Suprapubic skin (tissue), 4 donors: ENCODE data around the gene PLP2. TPM values are rescaled to one million over a fixed set of nuclear protein-coding genes. Genes with fewer than 3 reads are reported as not detected.
A peak's percentile ranks its signal among the peaks of the same experiment; 100 is the strongest.
"Not testable (repeated sequence)": the region's sequence is repeated elsewhere in the genome, so short reads cannot be mapped to it uniquely, and the experiment has no call there.

ENCODE experiments used
- DNase-seq, 2 donors: peaks; one replicate each; pipeline ENCODE4 v3.0.0-alpha.2; 2019; ENCODE audit warnings: low spot score in 2 of 2
- H3K27ac ChIP-seq: fragments of 200-600 bp; sonication (generic); one replicate; pipeline ENCODE4 v1.5.1; 2019
- H3K27me3 ChIP-seq: fragments of 200-600 bp; sonication (generic); one replicate; pipeline ENCODE4 v1.5.1; 2019
- H3K36me3 ChIP-seq: fragments of 200-600 bp; sonication (generic); one replicate; pipeline ENCODE4 v1.5.1; 2019
- H3K4me1 ChIP-seq: fragments of 200-600 bp; sonication (generic); one replicate; pipeline ENCODE4 v1.5.1; 2019
- H3K4me3 ChIP-seq: fragments of 200-600 bp; sonication (generic); one replicate; pipeline ENCODE4 v1.5.1; 2019; ENCODE audit warnings: mild to moderate bottlenecking
- H3K9me3 ChIP-seq: fragments of 200-600 bp; sonication (generic); one replicate; pipeline ENCODE4 v1.5.1; 2019
- CTCF ChIP-seq, 2 donors: fragments of 200-600 bp in 1 of 2; fragments of 450-650 bp in 1 of 2; sonication (generic) in 1 of 2; IDR thresholded peaks; one replicate each; pipeline ENCODE4 v1.5.1; 2016 to 2019; ENCODE audit warnings: antibody characterized with exemption in 2 of 2, mild to moderate bottlenecking in 1 of 2, moderate library complexity in 1 of 2
- EP300 ChIP-seq: sonication (generic); formaldehyde crosslinking; IDR thresholded peaks from one replicate; pipeline ENCODE4 v1.6.1; 2017; ENCODE audit warnings: antibody characterized with exemption
- POLR2A ChIP-seq, 2 donors: fragments of 450-650 bp; IDR thresholded peaks; one replicate each; pipeline ENCODE4 v1.6.1; 2017; ENCODE audit warnings: antibody characterized with exemption in 2 of 2, mild to moderate bottlenecking in 2 of 2, moderate library complexity in 2 of 2
- POLR2AphosphoS5 ChIP-seq, 3 donors: sonication (generic); formaldehyde crosslinking; IDR thresholded peaks; one replicate each; pipeline ENCODE4 v1.6.1; 2017; ENCODE audit warnings: antibody characterized with exemption in 3 of 3
- WGBS: methylation state at CpG from one replicate; pipeline ENCODE4 v1.1.5; 2018; 5-methylcytosine and 5-hydroxymethylcytosine counted together
- total RNA-seq, 4 donors: library from RNA; depleted of rRNA; stranded (reverse); fragments of >200 nt; gene quantifications; one replicate each; pipeline ENCODE4 v1.1.0, GENCODE V29; 2016

PLP2 gene
- total RNA-seq, 4 donors from 2014 or later, result 159 to 250 (median 205) TPM

DNA sequence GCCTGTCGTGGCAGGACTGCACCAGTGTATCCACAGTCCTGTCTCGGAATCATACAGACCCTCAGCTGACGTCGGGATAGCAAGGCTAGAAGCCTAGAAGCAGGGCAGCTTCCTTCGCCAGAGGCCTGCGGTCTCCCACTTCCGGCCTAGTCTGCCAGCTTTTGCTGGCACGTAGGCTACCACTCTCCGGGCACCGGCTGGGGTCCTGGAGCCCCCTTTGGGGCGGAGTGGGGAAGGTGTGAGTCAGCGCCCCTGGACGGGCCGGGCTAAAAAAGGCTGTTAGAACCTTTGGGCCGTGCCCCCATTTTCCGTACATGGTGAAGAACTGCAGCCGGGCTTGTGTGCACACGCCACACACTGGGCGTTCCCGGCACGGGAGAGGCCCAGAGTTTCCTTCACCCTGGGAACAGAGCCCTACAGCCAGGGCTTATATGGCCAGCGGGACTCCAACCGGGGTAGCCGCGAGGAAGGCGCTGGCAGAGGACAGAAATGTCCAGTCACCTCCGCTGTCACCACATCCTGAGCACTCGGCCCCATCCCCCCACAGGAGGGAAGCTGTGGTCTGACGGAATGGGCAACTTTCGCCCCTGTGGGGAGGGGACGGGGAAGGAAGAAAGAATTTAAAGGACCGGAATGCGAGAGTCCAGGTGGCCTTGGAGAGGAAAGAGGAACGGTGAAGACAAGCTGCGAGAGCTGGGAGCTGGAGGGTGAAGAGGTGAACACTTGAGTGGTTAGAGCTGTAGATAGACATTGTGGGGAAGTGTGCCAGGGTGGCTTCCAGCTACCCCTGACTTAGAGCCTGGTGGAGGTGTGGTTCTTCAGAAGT lies 4.6 kb upstream of the PLP2 start:
- Histone ChIP-seq H3K4me1 (peaks cover 37% of the 10 kb centered on the region), H3K4me3 (peak overlapping the region; percentile 49), H3K27ac (peak overlapping the region; percentile 93), H3K9me3 (no peaks in the 10 kb centered on the region), H3K36me3 (no peaks in the 10 kb centered on the region), H3K27me3 (no peaks in the 10 kb centered on the region)
- DNase-seq, result peak; percentile 81 to 83
- TF ChIP-seq POLR2AphosphoS5 (IDR thresholded peaks at IDR 0.05) (peak in 1 of 3 donors; percentile 23), CTCF (IDR thresholded peaks at IDR 0.05) (no peak), POLR2A (IDR thresholded peaks at IDR 0.05) (no peak), EP300 (no peak)
- 41% methylated on average over 19 of the region's 35 CpGs for WGBS

DNA sequence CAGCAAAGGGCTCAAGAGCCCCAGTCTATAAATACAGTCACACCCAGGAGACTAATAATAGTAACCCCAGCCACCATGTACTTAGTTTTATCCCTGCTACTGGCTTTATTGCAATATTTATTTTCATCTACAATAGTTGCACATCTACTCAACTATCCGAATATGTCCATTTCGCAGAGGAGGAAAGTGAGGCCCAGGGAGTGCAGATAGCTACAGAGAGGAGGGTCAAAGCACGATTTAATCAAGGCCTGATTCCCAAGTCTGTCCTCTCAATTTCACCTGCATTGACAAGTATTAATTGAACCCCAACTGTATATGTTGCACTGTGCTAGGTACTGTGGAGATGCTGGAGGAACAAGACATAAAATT lies 4.0 kb upstream of the PLP2 start:
- no peaks in the 10 kb centered on the region for H3K27me3 ChIP-seq
- H3K4me3 ChIP-seq, result peak overlapping the region; percentile 49
- peak overlapping the region; percentile 93 for H3K27ac ChIP-seq
- H3K9me3 ChIP-seq, result no peaks in the 10 kb centered on the region
- no peak for TF ChIP-seq POLR2A (IDR thresholded peaks at IDR 0.05)
- no peak for TF ChIP-seq POLR2AphosphoS5 (IDR thresholded peaks at IDR 0.05)
- no peak for TF ChIP-seq EP300
- no peak for TF ChIP-seq CTCF (IDR thresholded peaks at IDR 0.05)
- no peaks in the 10 kb centered on the region for H3K36me3 ChIP-seq
- DNase-seq, result no peak
- WGBS, result 63% methylated on average over 3 of the region's 3 CpGs
- peaks cover 37% of the 10 kb centered on the region for H3K4me1 ChIP-seq

DNA sequence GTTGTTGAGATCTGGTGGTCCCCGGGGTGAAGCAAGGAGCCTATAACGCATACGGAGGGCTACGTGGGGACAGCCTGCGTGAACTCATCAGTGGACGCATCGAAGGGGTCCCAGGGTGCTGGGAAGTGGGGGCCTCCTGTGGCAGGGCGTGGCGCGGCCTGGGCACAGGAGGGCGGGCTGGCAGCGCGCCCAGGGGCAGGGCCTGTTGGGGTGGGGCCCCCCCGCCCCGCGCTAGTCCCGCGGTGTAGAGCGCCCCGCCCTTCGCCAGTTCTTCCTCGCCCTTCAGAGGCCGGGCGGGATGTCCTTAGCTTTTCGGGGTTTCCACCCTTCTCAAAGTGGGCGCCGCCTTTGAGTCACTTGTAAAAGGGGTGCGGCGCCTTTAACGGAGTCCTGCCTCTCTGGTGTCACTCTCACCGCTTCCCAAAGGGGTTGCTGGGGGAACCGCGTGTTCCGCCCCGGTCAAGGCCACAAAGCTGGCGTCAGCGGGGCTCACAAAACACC lies 632 bp downstream of the PLP2 start:
- peaks cover 41% of the 10 kb centered on the region for H3K4me1 ChIP-seq

DNA sequence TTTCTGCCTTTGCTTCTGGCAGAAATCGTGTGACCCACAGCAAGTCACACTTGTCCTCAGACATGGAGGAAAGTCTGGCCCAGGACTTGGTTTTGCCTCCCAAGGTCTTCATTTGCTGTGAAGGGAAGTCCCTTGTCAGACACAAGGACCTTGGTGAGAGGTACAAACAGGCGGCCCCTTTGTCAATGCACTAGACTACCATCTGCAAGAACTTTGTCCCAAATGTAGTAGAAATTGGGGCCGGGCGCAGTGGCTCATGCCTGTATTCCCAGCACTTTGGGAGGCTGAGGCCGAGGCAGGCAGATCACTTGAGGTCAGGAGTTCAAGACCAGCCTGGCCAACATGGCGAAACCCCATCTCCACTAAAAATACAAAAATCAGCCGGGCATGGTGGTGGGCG lies 1.8 kb downstream of the PLP2 start:
- Histone ChIP-seq H3K4me3 (peak overlapping the region; percentile 64), H3K36me3 (peaks cover 14% of the 10 kb centered on the region), H3K4me1 (peaks cover 33% of the 10 kb centered on the region), H3K27ac (peak overlapping the region; percentile 93)
- WGBS, result 79% methylated on average over 7 of the region's 8 CpGs
- H3K27me3 ChIP-seq, H3K9me3 ChIP-seq, DNase-seq: not testable (repeated sequence)

More for the DNA sequence above, 632 bp downstream of the PLP2 start:
- Histone ChIP-seq H3K36me3 (peaks cover 13% of the 10 kb centered on the region), H3K27ac (peak overlapping the region; percentile 93), H3K27me3 (no peaks in the 10 kb centered on the region), H3K4me3 (peak overlapping the region; percentile 64), H3K9me3 (no peaks in the 10 kb centered on the region)
- peak; percentile 83 to 85 for DNase-seq
- 49% methylated on average over 19 of the region's 37 CpGs for WGBS
- TF ChIP-seq POLR2AphosphoS5 (IDR thresholded peaks at IDR 0.05) (peak in 1 of 3 donors; percentile 29), CTCF (IDR thresholded peaks at IDR 0.05) (no peak), POLR2A (IDR thresholded peaks at IDR 0.05) (no peak), EP300 (no peak)

DNA sequence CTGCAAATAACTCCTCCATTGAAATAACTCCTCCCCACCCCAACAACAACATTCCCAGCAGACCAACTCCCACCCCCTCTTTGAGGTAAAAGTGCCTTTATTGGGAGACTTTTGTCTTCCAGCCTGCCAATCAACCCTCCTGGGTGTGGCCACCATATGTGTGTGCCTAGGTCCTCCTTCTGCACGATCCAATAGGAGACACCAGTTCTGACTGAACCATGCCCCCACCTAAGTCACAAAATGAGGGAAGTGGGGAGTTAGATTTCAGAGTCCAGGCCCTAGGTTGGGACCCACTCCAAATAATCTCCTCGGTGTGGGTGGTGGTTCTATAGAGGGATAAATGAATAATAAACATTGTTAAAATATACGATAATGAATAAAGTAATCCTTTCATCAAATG lies 3.0 kb downstream of the PLP2 start:
- H3K36me3 ChIP-seq, result peaks cover 23% of the 10 kb centered on the region
- H3K4me3 ChIP-seq, result no peak overlapping the region
- DNase-seq, result no peak
- no peaks in the 10 kb centered on the region for H3K9me3 ChIP-seq
- TF ChIP-seq POLR2AphosphoS5 (IDR thresholded peaks at IDR 0.05), result no peak
- no peak for TF ChIP-seq POLR2A (IDR thresholded peaks at IDR 0.05)
- no peak for TF ChIP-seq EP300
- no peak for TF ChIP-seq CTCF (IDR thresholded peaks at IDR 0.05)
- no peak overlapping the region for H3K27ac ChIP-seq
- WGBS, result 56% methylated on average over 3 of the region's 3 CpGs
- H3K27me3 ChIP-seq, result no peaks in the 10 kb centered on the region
- peaks cover 33% of the 10 kb centered on the region for H3K4me1 ChIP-seq
